Endothelial cell of umbilical vein (primary cell): ENCODE data around the gene PHPT1.

Source experiments
- MYC ChIP-seq: IDR thresholded peaks from one replicate; pipeline ENCODE4 v1.6.1; 2011; ENCODE audit warnings: mild to moderate bottlenecking, low read depth, low read length
- TF ChIP-seq, protein P1 (sequence below), 2 donors: IDR thresholded peaks; 1 replicate in 1 of 2; 2 replicates in 1 of 2; pipeline ENCODE4 v1.5.1; 2011; ENCODE audit warnings: low read length in 2 of 2, mild to moderate bottlenecking in 2 of 2, moderate library complexity in 2 of 2, control low read depth in 1 of 2, inconsistent platforms in 1 of 2, low read depth in 1 of 2; ENCODE audit not compliant: insufficient read depth in 1 of 2; ENCODE audit errors: extremely low read depth in 1 of 2

DNA sequence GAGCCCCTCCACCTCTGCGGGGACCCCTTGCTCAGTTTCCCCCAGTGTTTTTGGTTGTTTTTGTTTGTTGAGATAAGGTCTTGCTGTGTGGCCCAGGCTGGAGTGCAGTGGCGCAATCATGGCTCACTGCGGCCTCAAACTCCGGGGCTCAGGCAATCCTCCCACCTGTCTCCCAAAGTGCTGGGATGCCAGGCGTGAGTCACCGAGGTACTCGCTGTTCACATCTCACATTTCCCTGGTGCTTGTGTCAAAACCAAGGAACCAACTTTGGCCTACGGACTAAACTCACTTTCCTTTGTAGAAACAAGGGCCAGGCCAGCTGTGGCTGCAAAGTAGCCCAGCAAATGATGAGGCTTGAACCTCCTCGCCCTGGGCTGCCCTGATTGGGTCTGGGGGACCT lies 16.6 kb upstream of the PHPT1 start:
- TF ChIP-seq, protein P1, sequence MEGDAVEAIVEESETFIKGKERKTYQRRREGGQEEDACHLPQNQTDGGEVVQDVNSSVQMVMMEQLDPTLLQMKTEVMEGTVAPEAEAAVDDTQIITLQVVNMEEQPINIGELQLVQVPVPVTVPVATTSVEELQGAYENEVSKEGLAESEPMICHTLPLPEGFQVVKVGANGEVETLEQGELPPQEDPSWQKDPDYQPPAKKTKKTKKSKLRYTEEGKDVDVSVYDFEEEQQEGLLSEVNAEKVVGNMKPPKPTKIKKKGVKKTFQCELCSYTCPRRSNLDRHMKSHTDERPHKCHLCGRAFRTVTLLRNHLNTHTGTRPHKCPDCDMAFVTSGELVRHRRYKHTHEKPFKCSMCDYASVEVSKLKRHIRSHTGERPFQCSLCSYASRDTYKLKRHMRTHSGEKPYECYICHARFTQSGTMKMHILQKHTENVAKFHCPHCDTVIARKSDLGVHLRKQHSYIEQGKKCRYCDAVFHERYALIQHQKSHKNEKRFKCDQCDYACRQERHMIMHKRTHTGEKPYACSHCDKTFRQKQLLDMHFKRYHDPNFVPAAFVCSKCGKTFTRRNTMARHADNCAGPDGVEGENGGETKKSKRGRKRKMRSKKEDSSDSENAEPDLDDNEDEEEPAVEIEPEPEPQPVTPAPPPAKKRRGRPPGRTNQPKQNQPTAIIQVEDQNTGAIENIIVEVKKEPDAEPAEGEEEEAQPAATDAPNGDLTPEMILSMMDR (IDR thresholded peaks at IDR 0.05; ENCODE audit: extremely low read depth in 1 of 2, insufficient read depth in 1 of 2, low read depth in 1 of 2, low read length in 2 of 2): no peak
- TF ChIP-seq MYC: no peak
